Stimulated activated CD8-positive, alpha-beta memory T cell treated with anti-CD3 and anti-CD28 coated beads, Interleukin-4, amount 100 ng/mL, for 4 hours (primary cell): ENCODE measurements around the gene ZNF473.
"Not testable (repeated sequence)": the region's sequence is repeated elsewhere in the genome, so short reads cannot be mapped to it uniquely, and the experiment has no call there.

ENCODE experiments used
- DNase-seq, 2 donors: peaks; one replicate each; pipeline ENCODE4 v3.0.0-alpha.2; 2020; ENCODE audit warnings: low read depth in 2 of 2, low spot score in 1 of 2

Gene ZNF473

GRCh38 chr19:50097884-50098283, 72.1 kb downstream of the ZNF473 start:
- DNase-seq = not testable (repeated sequence)

GRCh38 chr19:50098892-50099291, 73.1 kb downstream of the ZNF473 start:
- DNase-seq = not testable (repeated sequence)

- not testable (repeated sequence) for DNase-seq
Observed at GRCh38 chr19:50099696-50100095, 73.9 kb downstream of the ZNF473 start.

GRCh38 chr19:50100946-50101345, 75.1 kb downstream of the ZNF473 start:
- DNase-seq = not testable (repeated sequence)
